ENCODE data around the gene P2RX1.

P2RX1 gene

DNA sequence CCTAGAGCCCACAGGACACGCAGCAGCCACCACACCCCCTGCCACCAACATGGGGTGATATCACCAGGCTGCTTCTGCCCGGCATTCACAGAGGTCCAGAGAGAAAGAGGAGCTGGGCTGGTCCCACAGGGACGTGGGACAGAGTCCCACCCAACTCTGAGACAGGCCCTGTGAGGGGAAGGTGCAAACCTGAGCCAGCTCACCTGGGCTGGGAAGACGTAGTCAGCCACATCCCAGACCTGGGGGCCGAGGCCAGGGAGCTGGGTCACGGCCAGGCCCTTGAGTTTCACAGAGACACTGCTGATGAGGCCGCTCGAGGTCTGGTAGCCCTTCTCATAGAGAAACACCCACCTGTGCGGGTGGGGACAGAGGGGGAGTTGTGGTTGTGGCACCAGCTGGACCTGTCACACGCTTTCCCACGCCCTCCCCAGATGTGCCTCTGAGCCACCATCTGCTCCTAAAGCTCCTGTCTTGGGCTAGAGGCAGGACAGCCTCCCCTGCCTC is 11.2 kb downstream of the P2RX1 start:
- no peak for DNase-seq (ENCODE audit: low read depth in 2 of 2)

DNA sequence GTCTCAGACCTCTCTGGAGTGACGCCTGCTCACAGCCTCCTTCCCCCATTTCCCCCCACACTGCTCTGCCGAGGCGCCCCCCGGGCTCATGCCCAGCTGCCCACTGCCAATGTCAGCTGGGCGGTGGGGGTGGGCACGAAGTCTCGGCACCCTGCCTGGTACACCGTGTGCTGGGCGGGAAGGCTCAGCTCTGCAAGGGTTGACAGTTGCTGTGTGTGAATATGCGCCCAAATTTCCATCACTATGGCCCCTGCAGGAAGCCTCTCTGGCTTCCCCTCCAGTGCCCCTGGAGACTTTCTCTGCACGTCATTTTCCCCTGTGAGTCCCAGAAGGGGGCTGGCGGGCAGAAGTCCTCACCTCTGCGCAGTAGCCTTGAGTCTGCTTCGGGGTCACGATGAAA is 11.8 kb downstream of the P2RX1 start:
- no peak for DNase-seq (ENCODE audit: low read depth in 2 of 2)

DNA sequence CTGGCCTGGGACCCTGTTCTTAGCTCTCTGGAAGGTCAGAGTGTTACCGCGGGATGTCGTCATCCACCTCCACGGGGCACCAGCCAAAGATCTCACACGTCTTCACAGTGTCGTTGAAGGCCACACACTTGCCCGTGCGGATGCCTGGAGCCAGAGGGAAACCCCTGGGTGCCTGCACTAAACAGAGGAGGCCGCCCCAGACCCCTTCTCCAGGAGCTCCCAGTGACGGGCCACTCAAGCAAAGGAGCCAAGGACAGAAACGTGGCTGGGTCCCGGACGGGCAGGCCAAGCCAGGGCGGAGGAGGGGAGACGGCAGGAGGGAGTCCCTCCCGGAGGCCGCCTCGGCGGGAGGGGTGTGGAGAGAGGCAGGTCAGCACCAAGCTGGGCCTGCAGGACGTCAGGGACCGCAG is 12.4 kb downstream of the P2RX1 start:
- DNase-seq (ENCODE audit: low read depth in 2 of 2) = no peak

DNA sequence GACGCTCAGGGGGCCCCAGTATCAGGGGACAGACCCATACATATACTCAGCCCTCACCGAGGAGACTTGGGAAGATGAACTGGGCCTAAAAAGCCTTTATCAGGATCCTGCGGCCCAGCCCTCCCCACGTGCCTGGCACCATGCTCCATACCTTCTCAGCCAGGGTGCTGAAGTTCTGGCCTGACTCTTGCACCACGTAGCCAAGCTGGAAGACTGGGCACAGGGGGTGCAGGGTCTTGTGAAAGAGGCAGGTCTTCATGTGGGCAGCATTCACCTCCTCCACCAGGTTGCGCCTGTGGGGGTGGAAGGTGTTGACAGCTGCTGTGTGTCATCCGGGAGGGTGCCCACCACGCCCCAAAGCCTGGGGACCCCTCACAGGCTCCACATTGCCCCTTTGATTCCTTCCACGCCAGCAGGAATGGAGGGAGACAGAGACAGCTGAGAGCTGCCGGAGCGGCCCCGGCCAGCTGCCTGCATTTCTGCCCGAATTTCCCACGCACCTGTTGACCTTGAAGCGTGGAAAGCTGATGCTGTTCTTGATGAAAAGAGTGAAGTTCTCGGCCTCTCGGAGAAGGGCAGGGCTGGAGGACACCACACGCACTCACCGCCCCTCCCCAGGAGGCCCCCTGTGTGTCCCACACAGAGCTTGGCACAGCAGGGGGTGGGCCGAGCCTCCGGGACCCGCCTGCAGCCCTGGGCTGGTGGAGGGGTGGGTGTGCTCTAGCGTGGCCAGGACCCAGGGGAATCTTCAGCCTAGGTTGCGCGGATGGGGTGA is 13.0 kb downstream of the P2RX1 start:
- no peak for DNase-seq (ENCODE audit: low read depth in 2 of 2)

DNA sequence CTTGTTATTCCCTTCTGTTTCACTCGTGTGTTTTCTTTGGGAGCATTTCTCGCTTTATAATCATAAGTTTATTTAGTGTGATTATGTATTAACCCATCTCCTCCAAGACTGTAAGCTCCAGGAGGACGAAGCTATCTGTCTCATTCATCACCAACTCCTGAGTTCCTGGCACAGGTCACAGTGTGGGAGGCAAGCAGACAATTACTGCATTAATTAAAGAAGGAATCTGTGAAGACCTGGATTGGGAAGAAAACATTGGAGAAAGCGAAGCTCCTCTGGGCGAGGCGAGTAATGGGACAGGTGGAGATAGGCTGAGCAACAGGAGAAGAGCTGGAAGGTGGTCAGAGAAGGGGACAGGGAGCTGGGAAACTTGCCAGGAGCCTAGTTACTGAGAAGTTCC is 15.6 kb downstream of the P2RX1 start:
- no peak for DNase-seq (ENCODE audit: low read depth in 2 of 2)

DNA sequence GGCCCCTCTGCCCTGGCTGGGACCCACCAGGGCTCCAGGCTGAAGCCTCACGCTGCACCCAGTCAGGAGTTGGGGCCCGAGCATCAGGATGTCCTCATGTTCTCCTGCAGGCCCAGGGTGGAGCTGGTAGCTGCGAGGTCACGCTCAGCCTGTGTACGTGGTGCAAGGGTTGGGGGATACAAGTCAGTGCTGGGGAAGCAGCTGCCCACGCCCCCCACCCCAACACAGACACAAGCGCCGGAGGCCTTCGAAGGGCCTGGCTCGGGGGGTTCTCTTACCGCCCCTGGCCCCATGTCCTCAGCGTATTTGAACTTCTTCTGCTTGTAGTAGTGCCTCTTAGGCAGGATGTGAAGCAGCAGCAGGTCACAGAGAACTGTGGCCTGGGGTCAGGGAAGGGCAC is 18.5 kb downstream of the P2RX1 start:
- DNase-seq (ENCODE audit: low read depth in 2 of 2) = no peak

DNA sequence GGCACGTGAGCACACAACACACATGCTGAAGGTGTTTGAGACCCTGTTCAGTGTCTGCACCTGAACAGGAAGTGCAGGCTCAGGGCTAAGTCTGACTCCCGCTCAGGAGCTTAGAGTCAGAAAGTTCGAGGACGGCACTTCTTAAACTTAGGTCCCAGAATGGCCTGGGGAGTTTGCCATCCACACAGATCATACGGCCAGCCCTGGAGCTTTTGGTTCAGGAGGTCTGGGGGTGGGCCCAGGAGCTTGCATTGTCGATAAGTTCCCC is 19.4 kb downstream of the P2RX1 start:
- DNase-seq (ENCODE audit: low read depth in 2 of 2) = no peak

DNA sequence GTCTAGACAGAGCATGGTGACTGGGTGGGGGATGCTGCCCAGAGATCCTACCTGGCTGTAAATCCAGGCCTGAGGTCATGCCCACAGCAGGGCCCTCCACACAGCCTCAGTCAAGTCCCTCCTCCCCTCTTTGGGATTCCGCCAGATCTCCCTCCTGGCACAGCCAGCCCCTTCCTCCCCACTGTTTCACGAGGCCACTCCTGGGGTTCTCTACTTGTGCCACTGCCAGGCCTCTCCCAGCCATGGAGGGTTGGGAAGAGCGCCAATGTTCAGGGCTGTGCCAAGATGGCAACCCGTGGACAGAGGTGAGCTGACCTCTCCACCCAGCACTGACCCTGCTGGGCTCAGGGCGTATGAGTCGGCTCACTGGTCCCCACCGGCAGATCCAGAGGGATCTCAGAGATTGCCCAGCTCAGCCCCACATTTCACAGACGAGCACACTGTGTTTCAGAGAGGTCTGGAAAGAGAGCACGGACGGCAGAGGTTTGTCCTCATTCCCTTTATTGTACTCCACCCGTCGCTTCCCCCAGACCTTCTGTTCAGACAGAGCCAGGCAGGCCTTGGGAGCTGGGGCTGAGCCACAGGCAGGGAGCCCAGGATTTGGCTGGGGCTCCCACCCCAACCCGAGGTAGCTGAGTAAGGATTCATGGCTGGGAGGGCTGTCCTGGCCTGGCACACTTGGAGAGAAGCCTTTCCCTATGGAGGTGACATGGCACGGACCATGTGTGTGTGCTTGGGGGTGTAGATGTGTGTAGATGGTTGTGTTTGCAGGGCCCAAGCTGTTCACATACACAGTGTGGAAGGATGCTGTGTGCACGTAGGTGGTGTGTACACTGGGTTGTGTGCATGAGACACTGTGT is 19.9 kb downstream of the P2RX1 start:
- DNase-seq (ENCODE audit: low read depth in 2 of 2) = no peak

DNA sequence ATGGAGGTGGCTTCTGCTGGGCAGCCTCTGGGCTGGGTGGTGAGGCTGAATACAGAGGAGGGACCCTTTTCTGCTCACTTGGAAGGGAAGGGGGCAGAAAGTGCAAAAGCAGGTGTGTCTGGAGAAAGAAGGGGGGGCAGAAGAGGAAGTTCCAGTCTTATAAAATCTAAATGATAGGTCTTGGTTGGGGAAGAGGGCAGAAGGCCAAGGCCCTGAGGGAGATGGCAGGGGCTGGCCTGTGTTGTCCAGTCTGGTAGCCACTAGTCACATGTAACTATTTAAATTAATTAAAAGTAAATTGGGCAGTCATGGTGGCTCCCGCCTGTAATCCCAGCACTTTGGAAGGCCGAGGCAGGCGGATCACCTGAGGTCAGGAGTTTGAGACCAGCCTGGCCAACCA is 20.9 kb downstream of the P2RX1 start:
- no peak for DNase-seq (ENCODE audit: low read depth in 2 of 2)

DNA sequence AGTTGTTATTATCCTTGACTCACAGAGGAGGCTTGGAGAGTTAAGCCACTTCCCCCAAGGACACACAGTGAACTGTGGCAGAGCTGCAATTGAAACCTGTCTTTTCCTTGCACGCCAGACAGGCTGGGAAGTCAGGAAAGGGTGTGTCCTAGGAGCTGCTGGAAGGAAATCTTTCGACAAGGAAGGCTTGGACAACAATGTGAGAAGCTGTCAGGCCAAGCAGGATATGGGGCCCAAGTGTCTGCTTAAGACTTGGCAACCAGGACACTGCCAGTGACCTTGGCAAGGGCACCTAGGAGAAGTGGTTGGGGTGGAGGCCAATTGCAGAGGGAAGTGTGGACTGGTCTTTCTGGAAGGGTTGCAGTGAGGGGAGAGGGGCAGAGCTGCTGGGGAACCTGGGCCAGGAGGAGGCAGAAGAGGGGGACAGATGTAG is 21.3 kb downstream of the P2RX1 start:
- DNase-seq (ENCODE audit: low read depth in 2 of 2) = no peak

DNA sequence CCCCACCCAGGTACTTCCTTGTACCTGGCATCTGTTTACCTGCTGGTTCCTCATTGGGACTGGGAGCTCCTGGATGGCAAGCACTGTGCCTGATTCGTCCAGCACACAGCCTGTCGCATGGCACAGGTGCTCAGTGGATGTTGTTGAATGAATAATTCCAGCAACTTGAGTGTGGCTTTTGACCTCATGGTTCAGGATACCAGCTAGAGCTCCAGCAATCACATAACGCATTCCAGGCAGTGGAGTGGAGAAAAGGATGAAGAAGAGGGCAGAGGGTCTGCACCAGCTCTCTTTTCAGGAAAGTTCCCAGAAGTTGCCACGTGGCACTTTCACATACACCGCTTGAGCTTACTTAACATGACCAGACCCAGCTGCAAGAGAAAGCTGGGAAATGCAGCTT is 22.1 kb downstream of the P2RX1 start:
- no peak for DNase-seq (ENCODE audit: low read depth in 2 of 2)

DNA sequence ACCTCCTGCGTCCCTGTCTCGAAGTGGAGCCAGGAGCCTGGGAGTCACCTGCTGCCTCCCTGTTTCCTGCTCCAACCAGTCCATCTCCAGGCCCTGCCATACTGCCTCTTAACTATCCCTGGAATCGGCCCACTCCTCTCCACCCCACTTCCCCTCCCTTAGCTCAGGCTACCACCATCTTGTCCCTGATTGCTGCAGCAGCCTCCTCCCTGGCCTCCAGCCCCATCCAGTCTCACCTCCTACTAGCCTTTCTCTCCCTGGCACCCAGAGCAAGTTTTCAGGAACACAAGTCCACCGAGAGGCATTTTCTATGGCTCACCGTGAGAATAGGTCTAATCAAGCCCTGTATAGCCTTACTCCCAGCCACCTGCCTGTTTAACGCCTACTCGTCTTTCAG is 22.5 kb downstream of the P2RX1 start:
- DNase-seq (ENCODE audit: low read depth in 2 of 2) = no peak

DNA sequence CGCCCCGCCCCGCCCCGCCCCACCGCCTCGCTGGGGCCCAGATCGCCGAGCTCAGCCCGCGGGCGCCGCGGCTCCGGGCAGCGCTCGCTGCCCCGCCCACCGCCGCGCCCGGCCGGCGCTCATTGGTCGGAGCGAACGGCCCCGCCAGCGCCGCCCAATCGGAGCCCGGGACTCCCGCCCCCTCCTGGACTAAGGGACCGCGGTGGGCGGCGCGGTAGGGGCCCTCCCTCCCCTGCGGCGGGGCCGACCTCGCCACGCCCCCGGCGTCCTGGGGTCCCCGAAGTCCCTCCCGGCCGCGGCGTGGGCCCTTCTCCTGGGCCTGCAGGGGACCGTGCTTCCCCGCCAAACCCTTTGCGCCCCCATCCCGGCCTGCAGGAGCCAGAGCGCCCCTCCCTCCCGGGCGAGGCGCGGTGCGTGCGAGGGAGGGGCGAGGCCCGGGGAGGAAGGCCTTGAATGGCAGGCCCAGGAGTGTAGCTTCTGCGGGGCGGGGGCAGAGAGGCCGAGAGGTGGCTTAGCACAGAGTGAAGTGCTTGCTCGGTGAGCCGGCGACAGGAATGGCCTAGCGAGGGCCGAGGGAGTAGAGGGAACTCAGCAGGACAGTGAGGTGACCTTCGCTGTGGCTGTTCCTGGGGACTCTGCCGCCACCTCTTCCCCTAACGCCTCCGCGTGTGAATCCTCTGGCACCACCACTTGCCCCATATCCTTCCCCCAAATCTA is 23.1 kb downstream of the P2RX1 start, which contains the start of gene CAMKK1:
Gene CAMKK1, minus strand, starts transcription at position 51 of the 717 bp plus-strand sequence. CDS start 7,366 bp downstream, outside the sequence.
- DNase-seq (ENCODE audit: low read depth in 2 of 2) = peak; percentile 88 to 90

DNA sequence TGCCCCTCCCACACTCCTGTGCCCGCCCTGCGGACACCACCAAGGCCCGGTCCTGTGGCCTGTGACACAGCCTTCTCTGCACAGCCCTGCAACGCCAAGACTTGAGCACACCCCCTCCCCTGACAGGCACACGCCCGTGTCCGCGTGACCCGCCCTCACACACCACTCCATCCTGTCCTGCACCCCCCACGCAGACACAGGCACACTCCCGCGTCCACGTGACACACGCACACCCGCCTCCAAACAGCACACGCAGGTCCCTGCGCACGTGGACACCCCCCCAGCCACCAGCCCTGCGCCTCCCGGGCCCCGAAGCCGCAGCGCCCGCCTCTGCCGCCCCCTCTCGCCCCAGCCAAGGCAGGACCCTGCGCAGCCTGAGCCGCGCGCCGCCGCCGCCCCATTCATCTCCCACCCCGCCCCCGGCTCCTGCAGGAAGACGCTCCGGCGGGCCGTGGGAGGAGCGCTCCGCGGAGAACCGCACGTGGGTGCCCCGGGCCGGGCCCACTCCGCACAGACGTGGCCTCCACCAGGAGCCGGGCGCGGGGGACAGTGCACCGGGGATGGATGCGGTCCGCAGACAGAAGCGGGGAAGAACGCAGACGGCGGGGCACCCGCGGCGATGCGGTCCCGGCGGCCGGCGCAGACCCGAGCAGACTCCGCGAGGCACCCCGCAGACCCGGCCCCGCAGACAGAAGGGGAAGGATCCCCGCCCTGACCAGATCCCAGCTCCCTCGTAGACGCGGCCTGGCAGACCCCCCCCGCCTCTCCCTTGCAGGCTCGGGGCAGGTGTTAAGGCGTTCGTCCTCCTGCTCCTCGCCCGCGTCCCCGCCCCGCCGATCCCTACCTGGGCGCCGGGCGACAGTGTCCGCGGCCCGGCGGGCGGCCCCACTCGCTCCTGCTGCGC is 23.9 kb downstream of the P2RX1 start:
- peak; percentile 41 to 44 for DNase-seq (ENCODE audit: low read depth in 2 of 2)

DNA sequence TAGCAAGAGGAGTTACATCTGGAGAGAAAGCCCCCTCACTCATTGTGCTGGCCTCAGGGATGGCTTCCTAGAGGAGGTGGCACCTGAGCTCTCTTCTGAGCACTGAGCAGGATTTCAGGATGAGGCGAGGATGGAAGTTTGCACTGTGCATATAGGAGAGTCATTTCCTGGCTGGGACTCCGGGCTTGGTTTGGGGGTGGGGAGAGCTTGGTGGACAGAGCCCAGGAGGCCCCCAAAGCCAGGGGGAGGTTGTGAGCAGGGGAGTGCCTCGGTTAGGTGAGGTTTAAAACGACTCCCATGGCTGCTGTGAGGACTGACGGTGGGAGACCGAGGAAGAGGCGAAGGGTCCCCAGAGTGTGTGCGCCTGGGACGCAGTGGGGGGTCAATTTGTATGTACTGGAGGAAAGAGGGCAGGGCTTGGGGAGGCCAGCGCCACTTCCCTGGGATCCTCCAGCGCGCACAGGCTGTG is 24.6 kb downstream of the P2RX1 start:
- DNase-seq (ENCODE audit: low read depth in 2 of 2) = no peak

DNA sequence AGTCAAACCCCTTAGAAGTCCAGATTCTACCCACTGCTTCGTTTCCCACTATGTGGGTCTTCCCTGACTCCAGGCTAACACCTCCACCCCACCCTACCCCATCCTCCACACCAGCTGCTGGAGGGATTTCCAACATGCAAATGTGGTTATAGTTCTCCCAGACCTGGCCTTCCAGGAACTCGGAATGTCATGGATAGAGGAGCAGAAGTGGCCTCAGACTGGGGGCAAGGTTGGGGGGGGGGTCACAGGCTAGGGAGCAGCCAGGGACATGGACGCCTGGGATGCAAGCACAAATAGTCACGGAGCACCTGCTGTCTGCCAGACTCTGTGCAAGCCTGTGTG is 25.4 kb downstream of the P2RX1 start:
- DNase-seq (ENCODE audit: low read depth in 2 of 2) = no peak

DNA sequence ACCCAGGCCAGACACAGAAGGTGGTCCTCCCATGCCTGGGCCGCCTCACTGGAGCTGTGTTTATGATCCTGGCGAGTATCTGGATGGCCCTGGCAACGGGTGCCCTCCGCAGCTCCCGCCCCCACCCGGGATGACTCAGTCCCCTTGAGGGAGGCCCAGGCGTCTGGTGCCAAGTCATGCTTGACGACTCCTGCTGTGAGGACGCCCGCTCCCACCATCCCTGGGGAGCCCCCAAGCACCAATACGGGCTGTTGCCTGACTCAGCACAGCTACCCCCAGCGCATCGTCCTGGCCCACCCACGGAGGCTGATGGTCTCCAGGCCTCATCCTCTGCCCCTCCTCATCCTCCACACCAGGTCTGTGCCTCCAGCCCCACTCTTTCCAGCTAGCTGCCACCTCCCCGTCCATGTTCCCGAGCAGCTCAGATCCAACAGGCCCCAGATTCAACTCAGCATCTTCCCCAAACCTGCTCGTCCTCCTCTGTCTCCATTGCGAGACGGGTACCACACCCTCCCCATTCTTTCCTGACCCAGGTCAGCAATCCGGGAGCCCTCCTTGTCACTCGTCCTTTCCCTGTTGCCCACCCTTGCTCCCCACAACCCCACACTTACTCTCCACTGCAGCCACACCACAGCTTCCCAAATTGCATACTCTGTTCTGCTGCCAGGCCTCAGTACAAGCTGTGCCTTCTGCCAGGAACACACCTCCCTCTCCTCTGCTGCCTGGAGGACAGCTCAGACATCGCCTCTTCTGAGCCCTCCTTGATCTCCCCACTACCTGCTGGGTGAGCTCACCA is 26.0 kb downstream of the P2RX1 start:
- DNase-seq (ENCODE audit: low read depth in 2 of 2) = peak in 1 of 2 donors; percentile 20

DNA sequence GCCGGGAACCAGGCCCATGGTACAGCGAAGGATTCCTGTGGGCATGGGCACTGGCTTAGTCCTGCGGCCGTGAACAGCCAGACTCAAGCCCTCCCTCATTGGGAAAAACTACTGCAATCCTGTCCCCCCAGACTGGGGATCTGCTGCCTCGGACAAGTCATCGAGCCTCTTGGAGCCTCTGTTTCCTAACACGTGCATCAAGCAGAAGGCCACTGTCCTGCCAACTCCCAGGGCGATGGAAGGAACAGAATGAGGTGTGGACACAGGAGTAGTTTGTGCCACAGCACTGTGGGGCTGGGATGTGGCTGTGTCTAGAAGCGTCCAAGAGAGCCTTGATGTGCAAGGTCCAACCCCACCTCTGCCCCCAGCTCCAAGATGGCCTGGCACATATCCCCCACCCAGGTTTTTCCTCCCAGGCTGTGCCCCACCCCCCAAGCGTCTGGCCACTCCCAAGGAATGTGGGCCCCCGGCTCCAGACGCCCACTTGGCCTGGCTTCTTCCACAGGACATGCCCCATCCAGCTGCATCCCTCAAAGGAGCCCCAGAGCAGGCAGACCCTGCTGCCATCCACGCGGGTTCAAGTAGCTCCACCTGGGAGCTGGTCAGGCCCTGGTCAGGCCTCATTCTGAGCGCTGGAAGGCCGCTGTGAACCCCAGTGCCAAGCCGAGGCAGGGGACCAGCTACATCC is 26.8 kb downstream of the P2RX1 start:
- DNase-seq (ENCODE audit: low read depth in 2 of 2) = no peak

DNA sequence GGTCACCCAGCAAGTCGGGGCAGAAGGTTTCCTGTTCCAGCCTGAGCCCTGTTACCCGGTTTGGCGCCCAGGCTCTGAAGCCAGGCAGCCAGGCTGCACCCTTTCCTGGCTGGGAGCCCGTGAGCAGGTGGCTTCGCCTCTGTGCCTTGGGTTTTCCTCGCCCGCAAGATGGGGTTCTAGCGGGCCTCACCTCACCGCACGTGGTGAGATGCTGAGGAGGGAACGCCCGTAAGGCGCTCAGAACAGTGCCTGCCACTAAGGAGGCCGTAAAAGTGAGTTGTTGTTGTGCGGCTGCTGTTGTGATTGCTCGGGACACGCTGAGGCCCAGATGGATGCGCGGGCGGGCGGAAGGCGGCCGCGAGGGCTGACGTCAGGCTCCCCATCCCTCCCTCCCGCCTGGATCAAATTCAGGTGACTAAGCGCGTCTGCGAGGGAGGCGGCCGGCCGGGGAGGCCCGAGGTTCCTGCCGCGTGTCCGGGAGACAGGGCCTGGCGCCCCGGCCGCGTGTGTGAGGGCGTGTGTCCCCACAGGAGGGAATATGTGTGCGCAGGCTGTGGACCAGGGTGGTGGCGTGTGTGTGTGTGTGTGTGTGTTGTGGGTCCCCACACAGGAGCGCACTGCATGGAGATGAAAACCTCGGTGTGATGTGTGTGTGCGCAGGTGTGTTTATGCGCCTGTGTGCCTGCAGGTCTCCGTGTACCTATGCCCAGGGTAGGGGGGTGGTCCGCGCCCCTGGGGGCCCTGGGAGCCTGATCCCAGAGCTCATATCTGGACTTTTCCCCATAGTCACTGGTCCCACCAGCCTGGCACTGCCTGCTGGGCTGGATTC is 27.7 kb downstream of the P2RX1 start:
- DNase-seq (ENCODE audit: low read depth in 2 of 2) = no peak
